ENCODE data around the gene TDRD1. TPM values are rescaled to one million over a fixed set of nuclear protein-coding genes. Genes with fewer than 3 reads are reported as not detected.

The TDRD1 gene
- total and polyA plus RNA-seq, 9 of the 15 experiments (the other 6 are each of a cell fraction or from before 2014, with no cell fraction given) = not detected

DNA sequence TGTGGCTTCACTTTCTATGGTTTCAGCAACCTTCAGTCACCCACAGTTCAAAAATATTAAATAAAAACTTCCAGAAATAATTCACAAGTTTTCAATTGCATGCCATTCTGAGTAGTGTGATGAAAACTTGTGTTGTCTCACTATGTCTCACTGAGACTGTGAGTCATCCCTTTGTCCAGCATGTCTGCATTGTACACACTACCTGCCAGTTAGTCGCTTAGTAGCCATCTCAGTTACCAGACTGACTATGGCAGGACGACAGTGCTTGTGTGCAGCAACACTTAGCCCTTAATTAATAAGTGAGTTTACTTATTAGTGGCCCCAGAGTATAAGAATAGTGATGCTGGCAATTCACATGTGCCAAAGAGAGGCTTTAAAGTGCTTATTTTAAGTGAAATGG is 27.7 kb upstream of the TDRD1 start:
- no peaks in the 10 kb centered on the region for H3K79me2 ChIP-seq (ENCODE audit: control insufficient read depth, insufficient read depth, low read length)
- H3K27me3 ChIP-seq (ENCODE audit: control insufficient read depth in 2 of 2, insufficient read depth in 2 of 2, low read length in 2 of 2) = no peaks in the 10 kb centered on the region
- no peak for FAIRE-seq
- ATAC-seq = no peak
- no peaks in the 10 kb centered on the region for H4K20me1 ChIP-seq (replicated peaks; ENCODE audit: control insufficient read depth, insufficient read depth, low read length)
- no TSS peak for BruUV-seq (replicated peaks)
- no peak for DNase-seq (ENCODE audit: extremely low read depth in 1 of 4, low spot score in 3 of 4)
- H2AFZ ChIP-seq (ENCODE audit: low read depth, low read length) = no peak overlapping the region
- intact Hi-C loops (cut with micrococcal nuclease) (no loop called here), in situ Hi-C loops (cut with MboI) (no loop called here)
- CTCF ChIA-PET (ENCODE audit: low intra/inter-chr PET ratio) = no interaction called here
- WGBS (ENCODE audit: insufficient coverage, low coverage, missing lambda C conversion rate) = 44% methylated on average over 2 of the region's 2 CpGs
- H3K9ac ChIP-seq (ENCODE audit: insufficient read depth in 1 of 2, low read depth in 2 of 2, low read length in 2 of 2) = no peak overlapping the region
- no peak overlapping the region for H3K4me3 ChIP-seq
- no peak overlapping the region for H3K27ac ChIP-seq (ENCODE audit: extremely low read depth, low read depth, low read length)
- POLR2A ChIA-PET = no interaction called here
- no peaks in the 10 kb centered on the region for H3K4me1 ChIP-seq (replicated peaks in 1 of 2; ENCODE audit: control insufficient read depth in 2 of 2, insufficient read depth in 2 of 2, low read length in 2 of 2)
- H3K36me3 ChIP-seq (ENCODE audit: control insufficient read depth, insufficient read depth, low read length) = no peaks in the 10 kb centered on the region
- no peak overlapping the region for H3K4me2 ChIP-seq (ENCODE audit: insufficient read depth, low read length)
- no peaks in the 10 kb centered on the region for H3K9me1 ChIP-seq (ENCODE audit: control insufficient read depth, insufficient read depth, low read length)
- TF ChIP-seq, protein P1, sequence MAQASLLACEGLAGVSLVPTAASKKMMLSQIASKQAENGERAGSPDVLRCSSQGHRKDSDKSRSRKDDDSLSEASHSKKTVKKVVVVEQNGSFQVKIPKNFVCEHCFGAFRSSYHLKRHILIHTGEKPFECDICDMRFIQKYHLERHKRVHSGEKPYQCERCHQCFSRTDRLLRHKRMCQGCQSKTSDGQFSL (CRISPR knock-in tag; IDR thresholded peaks at IDR 0.05) = no peak
- TF ChIP-seq, protein P1 (tag; IDR thresholded peaks at IDR 0.05) = no peak
- TF ChIP-seq ZKSCAN1 (IDR thresholded peaks at IDR 0.05; ENCODE audit: low read depth, low read length) (no peak), HDAC8 (tag; IDR thresholded peaks at IDR 0.05) (no peak)
- no peaks in the 10 kb centered on the region for H3K9me3 ChIP-seq (replicated peaks; ENCODE audit: control insufficient read depth, insufficient read depth, low read depth, low read length)

DNA sequence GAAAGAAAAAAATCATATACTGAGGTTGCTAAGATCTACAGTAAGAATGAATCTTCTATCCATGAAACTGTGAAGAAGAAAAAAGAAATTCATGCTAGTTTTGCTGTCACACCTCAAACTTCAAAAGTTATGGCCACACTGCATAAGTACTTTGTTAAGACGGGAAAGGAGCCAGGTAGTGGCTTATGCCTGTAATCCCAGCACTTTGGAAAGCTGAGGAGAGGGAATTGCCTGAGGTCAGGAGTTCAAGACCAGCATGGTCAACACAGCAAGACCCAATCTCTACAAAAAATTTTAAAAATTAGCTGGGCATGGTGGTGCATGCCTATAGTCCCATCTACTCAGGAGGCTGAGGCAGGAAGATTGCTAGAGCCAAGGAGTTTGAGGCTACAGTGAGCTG is 27.3 kb upstream of the TDRD1 start:
- Histone ChIP-seq H3K27ac (ENCODE audit: extremely low read depth, low read depth, low read length) (no peak overlapping the region), H3K79me2 (ENCODE audit: control insufficient read depth, insufficient read depth, low read length) (no peaks in the 10 kb centered on the region), H4K20me1 (replicated peaks; ENCODE audit: control insufficient read depth, insufficient read depth, low read length) (no peaks in the 10 kb centered on the region), H3K9me1 (ENCODE audit: control insufficient read depth, insufficient read depth, low read length) (no peaks in the 10 kb centered on the region), H3K27me3 (ENCODE audit: control insufficient read depth in 2 of 2, insufficient read depth in 2 of 2, low read length in 2 of 2) (no peaks in the 10 kb centered on the region), H3K4me2 (ENCODE audit: insufficient read depth, low read length) (no peak overlapping the region), H3K4me1 (replicated peaks in 1 of 2; ENCODE audit: control insufficient read depth in 2 of 2, insufficient read depth in 2 of 2, low read length in 2 of 2) (no peaks in the 10 kb centered on the region), H2AFZ (ENCODE audit: low read depth, low read length) (no peak overlapping the region), H3K36me3 (ENCODE audit: control insufficient read depth, insufficient read depth, low read length) (no peaks in the 10 kb centered on the region), H3K4me3 (no peak overlapping the region), H3K9me3 (replicated peaks; ENCODE audit: control insufficient read depth, insufficient read depth, low read depth, low read length) (no peaks in the 10 kb centered on the region), H3K9ac (ENCODE audit: insufficient read depth in 1 of 2, low read depth in 2 of 2, low read length in 2 of 2) (no peak overlapping the region)
- DNase-seq (ENCODE audit: extremely low read depth in 1 of 4, low spot score in 3 of 4) (no peak), FAIRE-seq (no peak), ATAC-seq (no peak)
- 56% methylated on average over 1 of the region's 1 CpG for WGBS (ENCODE audit: insufficient coverage, low coverage, missing lambda C conversion rate)
- BruUV-seq (replicated peaks) = no TSS peak
- TF ChIP-seq MCM7 (IDR thresholded peaks at IDR 0.05) = no peak
- no peak for TF ChIP-seq SMAD2 (IDR thresholded peaks at IDR 0.05; ENCODE audit: low read depth, low read length)
- TF ChIP-seq, protein P2, sequence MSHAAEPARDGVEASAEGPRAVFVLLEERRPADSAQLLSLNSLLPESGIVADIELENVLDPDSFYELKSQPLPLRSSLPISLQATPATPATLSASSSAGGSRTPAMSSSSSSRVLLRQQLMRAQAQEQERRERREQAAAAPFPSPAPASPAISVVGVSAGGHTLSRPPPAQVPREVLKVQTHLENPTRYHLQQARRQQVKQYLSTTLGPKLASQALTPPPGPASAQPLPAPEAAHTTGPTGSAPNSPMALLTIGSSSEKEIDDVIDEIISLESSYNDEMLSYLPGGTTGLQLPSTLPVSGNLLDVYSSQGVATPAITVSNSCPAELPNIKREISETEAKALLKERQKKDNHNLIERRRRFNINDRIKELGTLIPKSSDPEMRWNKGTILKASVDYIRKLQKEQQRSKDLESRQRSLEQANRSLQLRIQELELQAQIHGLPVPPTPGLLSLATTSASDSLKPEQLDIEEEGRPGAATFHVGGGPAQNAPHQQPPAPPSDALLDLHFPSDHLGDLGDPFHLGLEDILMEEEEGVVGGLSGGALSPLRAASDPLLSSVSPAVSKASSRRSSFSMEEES (CRISPR knock-in tag; IDR thresholded peaks at IDR 0.05) = no peak
- TF ChIP-seq ZNF217 (CRISPR knock-in tag; IDR thresholded peaks at IDR 0.05) = no peak
- TF ChIP-seq TFAM (CRISPR knock-in tag; conservative IDR thresholded peaks at IDR 0.05) = no peak
- in situ Hi-C loops (cut with MboI) = no loop called here
- ChIA-PET POLR2A (no interaction called here), CTCF (ENCODE audit: low intra/inter-chr PET ratio) (no interaction called here)
- intact Hi-C loops (cut with micrococcal nuclease) = no loop called here
